ENCODE data around the gene FBXO3. TPM values are rescaled to one million over a fixed set of nuclear protein-coding genes. Genes with fewer than 3 reads are reported as not detected.

FBXO3 gene
- total and polyA plus RNA-seq, 2 of the 8 experiments (the other 6 are each of a cell fraction or from before 2014, with no cell fraction given) = 15.9 to 25.7 TPM

DNA sequence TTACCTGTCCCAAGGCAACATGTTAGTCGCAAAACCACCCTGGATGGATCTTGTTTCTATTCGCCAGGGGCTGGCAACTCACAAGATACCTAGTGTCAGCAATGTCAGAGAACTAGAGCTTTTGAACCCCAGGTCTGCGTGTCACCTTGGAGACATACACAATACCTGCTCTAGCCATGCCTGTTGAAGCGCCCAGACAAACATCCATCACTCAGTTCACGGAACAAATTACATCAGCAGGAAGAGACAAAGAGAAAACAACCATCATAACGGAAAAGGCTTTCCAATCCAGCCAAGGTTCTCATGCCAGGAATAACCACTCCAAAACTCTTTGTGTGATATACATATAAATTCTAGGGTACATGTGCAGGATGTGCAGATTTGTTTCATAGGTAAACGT, 40.3 kb downstream of the FBXO3 start (continued):
- TF ChIP-seq ATF2 (IDR thresholded peaks at IDR 0.05; ENCODE audit: low read length) = no peak

Data from H1 (cell line).